ENCODE measurements around the gene MLXIP. TPM values are rescaled to one million over a fixed set of nuclear protein-coding genes. Genes with fewer than 3 reads are reported as not detected.

Gene MLXIP
- total and polyA plus RNA-seq, 2 of the 13 experiments (the other 11 are each of a cell fraction or from before 2014, with no cell fraction given) = 5.3 to 6.7 TPM

DNA sequence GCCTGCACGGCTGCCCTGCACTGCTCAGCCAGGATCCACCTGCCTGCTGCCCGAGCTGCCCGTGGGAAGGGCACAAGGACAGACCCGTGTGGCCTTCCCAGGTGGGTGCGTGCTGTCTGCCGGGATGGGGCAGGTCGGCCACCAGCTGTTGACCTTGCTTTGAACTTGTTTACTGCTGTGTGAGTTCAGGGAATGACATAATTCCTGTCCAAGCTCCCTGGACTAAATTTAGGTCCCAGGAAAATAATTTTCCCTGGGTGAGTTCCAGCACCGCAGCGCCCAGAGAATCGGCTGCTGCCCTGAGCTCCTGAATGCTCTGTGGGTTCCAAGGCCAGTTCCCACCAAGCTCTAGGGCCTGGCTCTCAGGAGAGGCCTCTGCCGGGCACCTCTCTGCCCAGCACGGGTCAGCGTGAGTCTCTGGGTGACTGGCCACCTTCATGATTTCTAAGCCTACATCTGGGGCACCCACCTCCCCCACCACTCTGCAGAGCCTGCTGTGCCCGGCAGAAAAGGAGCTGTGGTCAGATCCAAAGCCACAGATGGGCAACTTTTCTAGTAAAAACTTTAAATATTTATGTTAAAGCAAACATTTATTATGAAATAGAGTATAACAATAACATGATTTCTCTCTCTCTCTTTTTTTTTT lies 27.2 kb upstream of the MLXIP start:
- no peak overlapping the region for H3K9ac ChIP-seq (ENCODE audit: insufficient read depth, low read depth, low read length)
- DNase-seq (ENCODE audit: low spot score) (peak; percentile 25), FAIRE-seq (no peak), ATAC-seq (peak; percentile 42)
- H3K79me2 ChIP-seq (ENCODE audit: insufficient read depth, low read length) = no peaks in the 10 kb centered on the region
- no peak overlapping the region for H3K4me3 ChIP-seq (replicated peaks in 1 of 3; ENCODE audit: insufficient read depth in 1 of 3, low read depth in 2 of 3, low read length in 3 of 3)
- H3K27me3 ChIP-seq (ENCODE audit: control insufficient read depth in 1 of 2, insufficient read depth in 2 of 2, low read length in 2 of 2) = no peaks in the 10 kb centered on the region; a peak in 1 of 5 replicates
- no peaks in the 10 kb centered on the region for H4K20me1 ChIP-seq (ENCODE audit: insufficient read depth, low read length)
- no peaks in the 10 kb centered on the region for H3K9me3 ChIP-seq (ENCODE audit: low read length)
- H2AFZ ChIP-seq (ENCODE audit: low read length) = no peak overlapping the region
- H3K4me1 ChIP-seq (ENCODE audit: insufficient read depth, low read length) = peaks cover 21% of the 10 kb centered on the region
- in situ Hi-C loops (cut with HindIII; ENCODE audit: extremely low pct_ligation_motif_present, low pct_unique_long_range_greater_than_20kb) (loop anchor here (10.0 kb wide), 1 partner anchor 133 kb away; the partner anchor contains the start of gene LRRC43), intact Hi-C loops (cut with micrococcal nuclease; ENCODE audit: unreplicated experiment) (no loop called here)
- POLR2A ChIA-PET = interaction anchor here (1.2 to 2.1 kb wide), 3 partner anchors 10 to 175 kb away, joined by 3 to 5 read pairs (median 4); partner anchors contain the start of gene DIABLO
- CTCF ChIA-PET (ENCODE audit: low intra/inter-chr PET ratio, low total read pairs) = no interaction called here
- no peak overlapping the region for H3K4me2 ChIP-seq (ENCODE audit: low read depth, low read length)
- peaks cover 4 to 8% of the 10 kb centered on the region in 2 experiments; a peak in 3 of 5 replicates for H3K36me3 ChIP-seq (replicated peaks in 1 of 2; ENCODE audit: control insufficient read depth in 1 of 2, insufficient read depth in 2 of 2, low read length in 2 of 2)
- no TSS peak for BruUV-seq (replicated peaks)
- H3K27ac ChIP-seq (ENCODE audit: extremely low read length, insufficient read depth, low read length) = no peak overlapping the region
- 38% methylated on average over 8 of the region's 14 CpGs for WGBS (ENCODE audit: low lambda C conversion rate)
- TF ChIP-seq ZNF34 (CRISPR knock-in tag; IDR thresholded peaks at IDR 0.05; ENCODE audit: borderline replicate concordance) (no peak), ARID5B (CRISPR knock-in tag; IDR thresholded peaks at IDR 0.05) (peak; percentile 67), RXRB (CRISPR knock-in tag; IDR thresholded peaks at IDR 0.05; ENCODE audit: borderline replicate concordance) (peak; percentile 73; the same call in 1 of the 2 replicates), KDM3A (CRISPR knock-in tag; IDR thresholded peaks at IDR 0.05; ENCODE audit: low read depth) (0 out of 2 replicates have a peak, but pooled peaks have one; percentile 22), FOXO1 (CRISPR knock-in tag; IDR thresholded peaks at IDR 0.05) (peak; percentile 84), ELF3 (CRISPR knock-in tag; IDR thresholded peaks at IDR 0.05) (no peak), BCL6 (CRISPR knock-in tag; IDR thresholded peaks at IDR 0.05) (peak; percentile 68), TFAP4 (IDR thresholded peaks at IDR 0.05; ENCODE audit: borderline replicate concordance, low read depth) (peak; percentile 89), ZNF121 (CRISPR knock-in tag; IDR thresholded peaks at IDR 0.05) (no peak), FOXP1 (IDR thresholded peaks at IDR 0.05) (no peak), FOXP1 (CRISPR knock-in tag; IDR thresholded peaks at IDR 0.05) (peak; percentile 62), NR2F6 (IDR thresholded peaks at IDR 0.05) (0 out of 2 replicates have a peak, but pooled peaks have one; percentile 47), NR2F6 (CRISPR knock-in tag; IDR thresholded peaks at IDR 0.05) (peak; percentile 69), SAP130 (CRISPR knock-in tag; IDR thresholded peaks at IDR 0.05; ENCODE audit: low read depth) (peak; percentile 48; the same call in 1 of the 2 replicates), RFXANK (CRISPR knock-in tag; IDR thresholded peaks at IDR 0.05) (no peak)
- TF ChIP-seq, protein P1, sequence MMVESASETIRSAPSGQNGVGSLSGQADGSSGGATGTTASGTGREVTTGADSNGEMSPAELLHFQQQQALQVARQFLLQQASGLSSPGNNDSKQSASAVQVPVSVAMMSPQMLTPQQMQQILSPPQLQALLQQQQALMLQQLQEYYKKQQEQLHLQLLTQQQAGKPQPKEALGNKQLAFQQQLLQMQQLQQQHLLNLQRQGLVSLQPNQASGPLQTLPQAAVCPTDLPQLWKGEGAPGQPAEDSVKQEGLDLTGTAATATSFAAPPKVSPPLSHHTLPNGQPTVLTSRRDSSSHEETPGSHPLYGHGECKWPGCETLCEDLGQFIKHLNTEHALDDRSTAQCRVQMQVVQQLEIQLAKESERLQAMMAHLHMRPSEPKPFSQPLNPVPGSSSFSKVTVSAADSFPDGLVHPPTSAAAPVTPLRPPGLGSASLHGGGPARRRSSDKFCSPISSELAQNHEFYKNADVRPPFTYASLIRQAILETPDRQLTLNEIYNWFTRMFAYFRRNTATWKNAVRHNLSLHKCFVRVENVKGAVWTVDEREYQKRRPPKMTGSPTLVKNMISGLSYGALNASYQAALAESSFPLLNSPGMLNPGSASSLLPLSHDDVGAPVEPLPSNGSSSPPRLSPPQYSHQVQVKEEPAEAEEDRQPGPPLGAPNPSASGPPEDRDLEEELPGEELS (CRISPR knock-in tag; IDR thresholded peaks at IDR 0.05) = 0 out of 2 replicates have a peak, but pooled peaks have one; percentile 39
- TF ChIP-seq, protein P2, sequence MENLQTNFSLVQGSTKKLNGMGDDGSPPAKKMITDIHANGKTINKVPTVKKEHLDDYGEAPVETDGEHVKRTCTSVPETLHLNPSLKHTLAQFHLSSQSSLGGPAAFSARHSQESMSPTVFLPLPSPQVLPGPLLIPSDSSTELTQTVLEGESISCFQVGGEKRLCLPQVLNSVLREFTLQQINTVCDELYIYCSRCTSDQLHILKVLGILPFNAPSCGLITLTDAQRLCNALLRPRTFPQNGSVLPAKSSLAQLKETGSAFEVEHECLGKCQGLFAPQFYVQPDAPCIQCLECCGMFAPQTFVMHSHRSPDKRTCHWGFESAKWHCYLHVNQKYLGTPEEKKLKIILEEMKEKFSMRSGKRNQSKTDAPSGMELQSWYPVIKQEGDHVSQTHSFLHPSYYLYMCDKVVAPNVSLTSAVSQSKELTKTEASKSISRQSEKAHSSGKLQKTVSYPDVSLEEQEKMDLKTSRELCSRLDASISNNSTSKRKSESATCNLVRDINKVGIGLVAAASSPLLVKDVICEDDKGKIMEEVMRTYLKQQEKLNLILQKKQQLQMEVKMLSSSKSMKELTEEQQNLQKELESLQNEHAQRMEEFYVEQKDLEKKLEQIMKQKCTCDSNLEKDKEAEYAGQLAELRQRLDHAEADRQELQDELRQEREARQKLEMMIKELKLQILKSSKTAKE (CRISPR knock-in tag; IDR thresholded peaks at IDR 0.05; ENCODE audit: borderline replicate concordance) = peak; percentile 81
